Kasumi-1 (cell line): ENCODE data around the gene TFAP2D.

Experiments
- DNase-seq, 2 experiments: peaks; one replicate each; lab custom pipeline; 2025; lab: John Stamatoyannopoulos, UW

The TFAP2D gene

GRCh38 chr6:50713226-50713625, at the start of gene TFAP2D:
TFAP2D (plus strand) TSS chr6:50713526; CDS start chr6:50714056, 530 bp downstream.
- no peak for DNase-seq

GRCh38 chr6:50663806-50664205, 49.5 kb upstream of the TFAP2D start:
- no peak for DNase-seq

- DNase-seq, result no peak
Observed at GRCh38 chr6:50666089-50666488, 47.2 kb upstream of the TFAP2D start.

GRCh38 chr6:50681213-50681824, 32.0 kb upstream of the TFAP2D start:
- DNase-seq, result peak; percentile 18 to 39

- DNase-seq, result no peak
Observed at GRCh38 chr6:50689210-50689609, 24.1 kb upstream of the TFAP2D start.

- DNase-seq, result no peak
Observed at GRCh38 chr6:50691814-50692495, 21.4 kb upstream of the TFAP2D start.

- no peak for DNase-seq
Observed at GRCh38 chr6:50698546-50698945, 14.8 kb upstream of the TFAP2D start.

GRCh38 chr6:50699051-50699775, 14.1 kb upstream of the TFAP2D start:
- peak; percentile 10 to 30 for DNase-seq

- DNase-seq, result no peak
Observed at GRCh38 chr6:50706575-50706974, 6.8 kb upstream of the TFAP2D start.

GRCh38 chr6:50707191-50707590, 6.1 kb upstream of the TFAP2D start:
- no peak for DNase-seq

GRCh38 chr6:50707652-50708300, 5.5 kb upstream of the TFAP2D start:
- DNase-seq, result no peak

- no peak for DNase-seq
Observed at GRCh38 chr6:50708664-50709365, 4.5 kb upstream of the TFAP2D start.

GRCh38 chr6:50709366-50709734, 4.0 kb upstream of the TFAP2D start:
- DNase-seq, result no peak

- no peak for DNase-seq
Observed at GRCh38 chr6:50711686-50712085, 1.6 kb upstream of the TFAP2D start.

GRCh38 chr6:50712291-50712690, 1.0 kb upstream of the TFAP2D start:
- no peak for DNase-seq

GRCh38 chr6:50713977-50714486, 706 bp downstream of the TFAP2D start:
- DNase-seq, result no peak

GRCh38 chr6:50714487-50715379, 1.4 kb downstream of the TFAP2D start:
- DNase-seq, result no peak

- DNase-seq, result no peak
Observed at GRCh38 chr6:50716899-50717509, 3.7 kb downstream of the TFAP2D start.

- DNase-seq, result no peak
Observed at GRCh38 chr6:50717734-50718457, 4.6 kb downstream of the TFAP2D start.

- DNase-seq, result no peak
Observed at GRCh38 chr6:50718566-50718965, 5.2 kb downstream of the TFAP2D start.
